K562 (cell line): ENCODE results near the gene ZBTB9. TPM values are rescaled to one million over a fixed set of nuclear protein-coding genes. Genes with fewer than 3 reads are reported as not detected.

Experiments used
- ARID1B ChIP-seq: fragments of 450-650 bp; IDR thresholded peaks from 2 replicates; pipeline ENCODE4 v1.6.1; 2016; ENCODE audit warnings: antibody characterized with exemption, mild to moderate bottlenecking, inconsistent platforms
- ARID2 ChIP-seq: fragments of 450-650 bp; IDR thresholded peaks from 2 replicates; pipeline ENCODE4 v1.6.1; 2017; ENCODE audit warnings: antibody characterized with exemption, mild to moderate bottlenecking
- ARNT ChIP-seq, 2 experiments: fragments of 450-650 bp; IDR thresholded peaks; 2 replicates each; pipeline ENCODE4 v1.6.1; 2016; ENCODE audit warnings: mild to moderate bottlenecking in 1 of 2
- ASH1L ChIP-seq: fragments of 450-650 bp; IDR thresholded peaks from 2 replicates; pipeline ENCODE4 v1.6.1; 2018; ENCODE audit warnings: borderline replicate concordance, mild to moderate bottlenecking, low read depth; ENCODE audit not compliant: partially characterized antibody
- CBX8 ChIP-seq: fragments of 200-600 bp; sonication (generic); IDR thresholded peaks from 2 replicates; pipeline ENCODE4 v1.6.1; 2012; ENCODE audit warnings: borderline replicate concordance, mixed run types, low read depth, mild to moderate bottlenecking, moderate library complexity, mixed read lengths, low read length, control low read depth, inconsistent platforms; ENCODE audit not compliant: poor library complexity, severe bottlenecking; ENCODE audit errors: extremely low read depth
- CHCHD3 ChIP-seq: fragments of 250-450 bp; sonication (Bioruptor Pico); IDR thresholded peaks from 2 replicates; pipeline ENCODE4 v2.1.2; 2022; ENCODE audit warnings: mild to moderate bottlenecking
- FOXJ3 ChIP-seq: sonication (generic); formaldehyde crosslinking; IDR thresholded peaks from 2 replicates; pipeline ENCODE4 v1.4.0; 2020; ENCODE audit warnings: mild to moderate bottlenecking, missing genetic modification reagents
- HDAC3 ChIP-seq: fragments of 450-650 bp; IDR thresholded peaks from 2 replicates; pipeline ENCODE4 v1.6.1; 2018; ENCODE audit warnings: borderline replicate concordance, mild to moderate bottlenecking, moderate library complexity; ENCODE audit not compliant: partially characterized antibody
- JUN ChIP-seq, 2 experiments: sonication (generic) in 1 of 2; formaldehyde crosslinking in 1 of 2; IDR thresholded peaks; 2 replicates each; pipeline versions ENCODE4 v1.6.1 to v1.8.0; 2012 to 2022; ENCODE audit warnings: borderline replicate concordance in 2 of 2, mild to moderate bottlenecking in 2 of 2, improper control_type of control experiment in 1 of 2, low read depth in 1 of 2, low read length in 1 of 2, missing genetic modification reagents in 1 of 2
- MCM7 ChIP-seq, 2 experiments: fragments of 450-650 bp; IDR thresholded peaks; 2 replicates each; pipeline ENCODE4 v1.6.1; 2016 to 2018
- MITF ChIP-seq: IDR thresholded peaks from 2 replicates; pipeline ENCODE4 v1.6.1; 2014; ENCODE audit warnings: antibody characterized with exemption
- PTBP1 ChIP-seq: fragments of 200-400 bp; formaldehyde crosslinking; IDR thresholded peaks from 2 replicates; pipeline ENCODE4 v1.6.1; 2017; ENCODE audit warnings: low read depth, low read length
- SRSF1 ChIP-seq: fragments of 200-400 bp; formaldehyde crosslinking; IDR thresholded peaks from 2 replicates; pipeline ENCODE4 v1.6.1; 2017; ENCODE audit warnings: mild to moderate bottlenecking, low read depth, low read length, moderate library complexity
- TEAD1 ChIP-seq, 2 experiments: fragments of 450-650 bp in 1 of 2; sonication (generic) in 1 of 2; formaldehyde crosslinking; IDR thresholded peaks; 2 replicates each; pipeline versions ENCODE4 v1.4.0 to v1.8.0; 2020 to 2022; ENCODE audit warnings: mild to moderate bottlenecking in 2 of 2, missing genetic modification reagents in 1 of 2
- USF2 ChIP-seq: sonication (generic); formaldehyde crosslinking; IDR thresholded peaks from 2 replicates; pipeline ENCODE4 v1.5.0; 2020; ENCODE audit warnings: missing genetic modification reagents
- ZNF253 ChIP-seq: fragments of 250-450 bp; sonication (Bioruptor Pico); conservative IDR thresholded peaks from 2 replicates; pipeline ENCODE4 v1.6.1; 2021; ENCODE audit warnings: mild to moderate bottlenecking
- polyA plus RNA-seq, 8 experiments: library from polyadenylated mRNA; depleted of rRNA in 4 of 8; stranded (reverse) in 5 of 8; unstranded in 3 of 8; fragments of >200 nt; fragmentation: Nextera tagmentation in 2 of 8; fragmentation: Illumina TruSeq in 1 of 8; extraction: Ambion mirVana in 2 of 8; extraction: Trizol in 1 of 8; gene quantifications; 2 replicates each; pipeline versions ENCODE4 v1.2.1 to v1.2.3, GENCODE V29; 2011 to 2014; ENCODE audit warnings: inconsistent platforms in 1 of 8, missing spikeins in 1 of 8
- total RNA-seq, 7 experiments: library from RNA; depleted of rRNA in 6 of 7; stranded (reverse); fragments of >200 nt in 6 of 7; fragmentation: Illumina TruSeq in 2 of 7; extraction: Trizol in 2 of 7; gene quantifications; 2 replicates each; pipeline versions ENCODE4 v1.2.1 to v1.2.3, GENCODE V29; 2011 to 2021; ENCODE audit warnings: low replicate concordance in 1 of 7
- TF ChIP-seq, protein P1 (sequence below), 2 experiments: fragments of 150-350 bp in 1 of 2; IDR thresholded peaks; 2 replicates each; pipeline ENCODE4 v1.6.1; 2012 to 2016; ENCODE audit warnings: low read depth in 2 of 2, low read length in 2 of 2, mild to moderate bottlenecking in 1 of 2, moderate library complexity in 1 of 2
- TF ChIP-seq, protein P2 (sequence below): sonication (generic); formaldehyde crosslinking; IDR thresholded peaks from 2 replicates; pipeline ENCODE4 v1.8.1; 2023; ENCODE audit warnings: mild to moderate bottlenecking, missing genetic modification reagents
- TF ChIP-seq, protein P3 (sequence below): IDR thresholded peaks from 2 replicates; pipeline ENCODE4 v1.6.1; 2011; ENCODE audit warnings: borderline replicate concordance, low read depth, mild to moderate bottlenecking, moderate library complexity, low read length; ENCODE audit not compliant: insufficient read depth, poor library complexity, severe bottlenecking

The ZBTB9 gene
- total and polyA plus RNA-seq, 9 of the 15 experiments (the other 6 are each of a cell fraction or from before 2014, with no cell fraction given), result 1.9 to 19.5 (median 10.4) TPM

DNA sequence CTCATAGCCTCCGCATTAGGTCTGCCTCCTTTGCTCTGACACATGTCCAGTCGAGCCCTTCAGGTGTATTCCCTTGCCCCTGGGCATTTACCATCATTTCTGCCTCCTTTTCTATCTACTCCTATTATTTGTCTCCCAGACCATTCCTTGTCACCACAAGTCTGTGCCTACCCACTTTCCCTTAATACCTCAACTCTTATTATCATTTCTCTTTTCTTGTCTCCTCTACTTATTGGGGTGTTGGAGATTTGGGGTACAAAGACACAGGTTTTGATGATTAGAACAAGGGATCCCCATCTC is 33.1 kb upstream of the ZBTB9 start (continued):
- no peak for TF ChIP-seq FOXJ3 (CRISPR knock-in tag)
- 0 out of 4 replicates have a peak, but pooled peaks of 1 of the 2 experiments have one; percentile 15 for TF ChIP-seq MCM7 (IDR thresholded peaks at IDR 0.05)
- TF ChIP-seq, protein P1, sequence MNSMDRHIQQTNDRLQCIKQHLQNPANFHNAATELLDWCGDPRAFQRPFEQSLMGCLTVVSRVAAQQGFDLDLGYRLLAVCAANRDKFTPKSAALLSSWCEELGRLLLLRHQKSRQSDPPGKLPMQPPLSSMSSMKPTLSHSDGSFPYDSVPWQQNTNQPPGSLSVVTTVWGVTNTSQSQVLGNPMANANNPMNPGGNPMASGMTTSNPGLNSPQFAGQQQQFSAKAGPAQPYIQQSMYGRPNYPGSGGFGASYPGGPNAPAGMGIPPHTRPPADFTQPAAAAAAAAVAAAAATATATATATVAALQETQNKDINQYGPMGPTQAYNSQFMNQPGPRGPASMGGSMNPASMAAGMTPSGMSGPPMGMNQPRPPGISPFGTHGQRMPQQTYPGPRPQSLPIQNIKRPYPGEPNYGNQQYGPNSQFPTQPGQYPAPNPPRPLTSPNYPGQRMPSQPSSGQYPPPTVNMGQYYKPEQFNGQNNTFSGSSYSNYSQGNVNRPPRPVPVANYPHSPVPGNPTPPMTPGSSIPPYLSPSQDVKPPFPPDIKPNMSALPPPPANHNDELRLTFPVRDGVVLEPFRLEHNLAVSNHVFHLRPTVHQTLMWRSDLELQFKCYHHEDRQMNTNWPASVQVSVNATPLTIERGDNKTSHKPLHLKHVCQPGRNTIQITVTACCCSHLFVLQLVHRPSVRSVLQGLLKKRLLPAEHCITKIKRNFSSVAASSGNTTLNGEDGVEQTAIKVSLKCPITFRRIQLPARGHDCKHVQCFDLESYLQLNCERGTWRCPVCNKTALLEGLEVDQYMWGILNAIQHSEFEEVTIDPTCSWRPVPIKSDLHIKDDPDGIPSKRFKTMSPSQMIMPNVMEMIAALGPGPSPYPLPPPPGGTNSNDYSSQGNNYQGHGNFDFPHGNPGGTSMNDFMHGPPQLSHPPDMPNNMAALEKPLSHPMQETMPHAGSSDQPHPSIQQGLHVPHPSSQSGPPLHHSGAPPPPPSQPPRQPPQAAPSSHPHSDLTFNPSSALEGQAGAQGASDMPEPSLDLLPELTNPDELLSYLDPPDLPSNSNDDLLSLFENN (IDR thresholded peaks at IDR 0.05; ENCODE audit: low read depth in 2 of 2, low read length in 2 of 2), result no peak
- TF ChIP-seq CBX8, result no peak
- no peak for TF ChIP-seq TEAD1 (CRISPR knock-in tag; IDR thresholded peaks at IDR 0.05)
- TF ChIP-seq USF2 (CRISPR knock-in tag), result no peak
- no peak for TF ChIP-seq ZNF253
- no peak for TF ChIP-seq JUN (IDR thresholded peaks at IDR 0.05; ENCODE audit: borderline replicate concordance, low read depth, low read length)
- TF ChIP-seq JUN (CRISPR knock-in tag; IDR thresholded peaks at IDR 0.05; ENCODE audit: borderline replicate concordance), result no peak
- no peak for TF ChIP-seq HDAC3
- peak; percentile 23 for TF ChIP-seq ASH1L
- TF ChIP-seq ARID1B, result 0 out of 2 replicates have a peak, but pooled peaks have one; percentile 1
- no peak for TF ChIP-seq SRSF1
- no peak for TF ChIP-seq PTBP1
- no peak for TF ChIP-seq ARID2
- TF ChIP-seq, protein P2, sequence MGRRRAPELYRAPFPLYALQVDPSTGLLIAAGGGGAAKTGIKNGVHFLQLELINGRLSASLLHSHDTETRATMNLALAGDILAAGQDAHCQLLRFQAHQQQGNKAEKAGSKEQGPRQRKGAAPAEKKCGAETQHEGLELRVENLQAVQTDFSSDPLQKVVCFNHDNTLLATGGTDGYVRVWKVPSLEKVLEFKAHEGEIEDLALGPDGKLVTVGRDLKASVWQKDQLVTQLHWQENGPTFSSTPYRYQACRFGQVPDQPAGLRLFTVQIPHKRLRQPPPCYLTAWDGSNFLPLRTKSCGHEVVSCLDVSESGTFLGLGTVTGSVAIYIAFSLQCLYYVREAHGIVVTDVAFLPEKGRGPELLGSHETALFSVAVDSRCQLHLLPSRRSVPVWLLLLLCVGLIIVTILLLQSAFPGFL (CRISPR knock-in tag), result no peak
- TF ChIP-seq CHCHD3 (CRISPR knock-in tag), result no peak
- TF ChIP-seq, protein P3, sequence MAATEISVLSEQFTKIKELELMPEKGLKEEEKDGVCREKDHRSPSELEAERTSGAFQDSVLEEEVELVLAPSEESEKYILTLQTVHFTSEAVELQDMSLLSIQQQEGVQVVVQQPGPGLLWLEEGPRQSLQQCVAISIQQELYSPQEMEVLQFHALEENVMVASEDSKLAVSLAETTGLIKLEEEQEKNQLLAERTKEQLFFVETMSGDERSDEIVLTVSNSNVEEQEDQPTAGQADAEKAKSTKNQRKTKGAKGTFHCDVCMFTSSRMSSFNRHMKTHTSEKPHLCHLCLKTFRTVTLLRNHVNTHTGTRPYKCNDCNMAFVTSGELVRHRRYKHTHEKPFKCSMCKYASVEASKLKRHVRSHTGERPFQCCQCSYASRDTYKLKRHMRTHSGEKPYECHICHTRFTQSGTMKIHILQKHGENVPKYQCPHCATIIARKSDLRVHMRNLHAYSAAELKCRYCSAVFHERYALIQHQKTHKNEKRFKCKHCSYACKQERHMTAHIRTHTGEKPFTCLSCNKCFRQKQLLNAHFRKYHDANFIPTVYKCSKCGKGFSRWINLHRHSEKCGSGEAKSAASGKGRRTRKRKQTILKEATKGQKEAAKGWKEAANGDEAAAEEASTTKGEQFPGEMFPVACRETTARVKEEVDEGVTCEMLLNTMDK, result no peak
- TF ChIP-seq ARNT (IDR thresholded peaks at IDR 0.05), result no peak
- TF ChIP-seq MITF, result no peak
